HPDE6-E6E7 (cell line): ENCODE results near the gene KRTAP13-2.

Experiments
- DNase-seq: peaks from one replicate; pipeline ENCODE4 v3.0.0; 2011; ENCODE audit warnings: missing footprints; ENCODE audit errors: extremely low spot score

KRTAP13-2 gene

GRCh38 chr21:30326390-30326789 lies 45.7 kb downstream of the KRTAP13-2 start:
- no peak for DNase-seq
